ENCODE measurements around the gene PDCD7. TPM values are rescaled to one million over a fixed set of nuclear protein-coding genes. Genes with fewer than 3 reads are reported as not detected.

Gene PDCD7
- total and polyA plus RNA-seq, 2 of the 13 experiments (the other 11 are each of a cell fraction or from before 2014, with no cell fraction given), result 10.1 to 14.7 TPM

DNA sequence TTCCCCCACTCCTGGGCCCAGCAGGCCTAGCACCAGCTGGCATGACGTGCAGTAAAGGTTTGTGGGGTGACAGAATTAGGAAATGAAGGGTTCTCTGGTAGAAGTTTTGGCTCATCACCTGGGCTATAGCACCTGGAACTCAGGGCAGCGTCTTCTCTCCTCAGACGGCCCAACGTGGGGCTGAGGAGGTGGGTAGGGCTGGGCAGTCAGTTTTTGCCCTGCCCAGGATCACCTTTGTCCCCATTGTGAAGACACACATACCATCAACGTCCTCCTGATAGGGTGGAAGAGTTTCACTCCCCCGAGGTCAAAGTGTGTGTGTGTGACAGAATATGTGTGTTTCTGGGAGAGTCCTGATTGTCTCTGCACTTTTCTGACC lies 45.0 kb downstream of the PDCD7 start (continued):
- TF ChIP-seq, protein P1, sequence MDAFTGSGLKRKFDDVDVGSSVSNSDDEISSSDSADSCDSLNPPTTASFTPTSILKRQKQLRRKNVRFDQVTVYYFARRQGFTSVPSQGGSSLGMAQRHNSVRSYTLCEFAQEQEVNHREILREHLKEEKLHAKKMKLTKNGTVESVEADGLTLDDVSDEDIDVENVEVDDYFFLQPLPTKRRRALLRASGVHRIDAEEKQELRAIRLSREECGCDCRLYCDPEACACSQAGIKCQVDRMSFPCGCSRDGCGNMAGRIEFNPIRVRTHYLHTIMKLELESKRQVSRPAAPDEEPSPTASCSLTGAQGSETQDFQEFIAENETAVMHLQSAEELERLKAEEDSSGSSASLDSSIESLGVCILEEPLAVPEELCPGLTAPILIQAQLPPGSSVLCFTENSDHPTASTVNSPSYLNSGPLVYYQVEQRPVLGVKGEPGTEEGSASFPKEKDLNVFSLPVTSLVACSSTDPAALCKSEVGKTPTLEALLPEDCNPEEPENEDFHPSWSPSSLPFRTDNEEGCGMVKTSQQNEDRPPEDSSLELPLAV (CRISPR knock-in tag; conservative IDR thresholded peaks at IDR 0.05; ENCODE audit: low read depth), result no peak
- TF ChIP-seq GFI1 (CRISPR knock-in tag; IDR thresholded peaks at IDR 0.05; ENCODE audit: borderline replicate concordance) (no peak), TEAD3 (CRISPR knock-in tag; optimal IDR thresholded peaks at IDR 0.05; ENCODE audit: borderline replicate concordance) (peak; percentile 59), ATF1 (CRISPR knock-in tag; IDR thresholded peaks at IDR 0.05) (no peak), NFYC (CRISPR knock-in tag; IDR thresholded peaks at IDR 0.05) (no peak), ZNF792 (CRISPR knock-in tag; IDR thresholded peaks at IDR 0.05) (no peak), GATA4 (IDR thresholded peaks at IDR 0.05; ENCODE audit: borderline replicate concordance, low read depth) (no peak), ERF (CRISPR knock-in tag; IDR thresholded peaks at IDR 0.05) (no peak), SAP130 (CRISPR knock-in tag; IDR thresholded peaks at IDR 0.05; ENCODE audit: low read depth) (no peak), PREB (CRISPR knock-in tag; IDR thresholded peaks at IDR 0.05) (no peak), ZFY (CRISPR knock-in tag; IDR thresholded peaks at IDR 0.05) (peak; percentile 5; the same call in 1 of the 2 replicates)
- TF ChIP-seq, protein P2, sequence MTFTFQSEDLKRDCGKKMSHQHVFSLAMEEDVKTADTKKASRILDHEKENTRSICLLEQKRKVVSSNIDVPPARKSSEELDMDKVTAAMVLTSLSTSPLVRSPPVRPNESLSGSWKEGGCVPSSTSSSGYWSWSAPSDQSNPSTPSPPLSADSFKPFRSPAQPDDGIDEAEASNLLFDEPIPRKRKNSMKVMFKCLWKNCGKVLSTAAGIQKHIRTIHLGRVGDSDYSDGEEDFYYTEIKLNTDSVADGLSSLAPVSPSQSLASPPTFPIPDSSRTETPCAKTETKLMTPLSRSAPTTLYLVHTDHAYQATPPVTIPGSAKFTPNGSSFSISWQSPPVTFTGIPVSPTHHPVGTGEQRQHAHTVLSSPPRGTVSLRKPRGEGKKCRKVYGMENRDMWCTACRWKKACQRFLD (CRISPR knock-in tag; IDR thresholded peaks at IDR 0.05; ENCODE audit: borderline replicate concordance), result no peak

Measured in HepG2 (cell line).